ENCODE data around the gene DTD1. TPM values are rescaled to one million over a fixed set of nuclear protein-coding genes. Genes with fewer than 3 reads are reported as not detected.
"Not testable (repeated sequence)": the region's sequence is repeated elsewhere in the genome, so short reads cannot be mapped to it uniquely, and the experiment has no call there.

DTD1 gene
- total RNA-seq, 1 experiment from 2014 or later = 109 TPM

GRCh38 chr20:18783385-18783959, 195.6 kb downstream of the DTD1 start:
- Histone ChIP-seq H3K36me3 (ENCODE audit: control insufficient read depth, insufficient read depth, low read length) (no peaks in the 10 kb centered on the region), H3K4me1 (no peaks in the 10 kb centered on the region), H3K9me3 (no peaks in the 10 kb centered on the region), H3K4me3 (ENCODE audit: low read depth, low read length) (no peak overlapping the region), H3K27me3 (replicated peaks; ENCODE audit: control insufficient read depth, insufficient read depth, low read length) (no peaks in the 10 kb centered on the region)
- Mint-ChIP-seq H3K27me3 (ENCODE audit: insufficient read depth, unreplicated experiment) (peaks cover 13% of the 10 kb centered on the region), H3K4me1 (ENCODE audit: low read depth, unreplicated experiment) (no peaks in the 10 kb centered on the region), H3K4me3 (ENCODE audit: unreplicated experiment) (no peak overlapping the region), H3K9me3 (ENCODE audit: unreplicated experiment) (no peaks in the 10 kb centered on the region), H3K27ac (ENCODE audit: unreplicated experiment) (no peak overlapping the region), H3K36me3 (ENCODE audit: insufficient read depth, unreplicated experiment) (no peaks in the 10 kb centered on the region)
- ChIA-PET CTCF (no interaction called here), POLR2A (no interaction called here)
- TF ChIP-seq CTCF (IDR thresholded peaks at IDR 0.05; ENCODE audit: insufficient read depth in 1 of 2, low read depth in 1 of 2, low read length in 1 of 2, severe bottlenecking in 1 of 2, unreplicated experiment in 1 of 2) = no peak
- DNase-seq = no peak
- no TSS peak for BruUV-seq (replicated peaks)
- intact Hi-C loops (cut with micrococcal nuclease; ENCODE audit: unreplicated experiment) = no loop called here

GRCh38 chr20:18787046-18787445, 199.2 kb downstream of the DTD1 start:
- H3K4me3 Mint-ChIP-seq (ENCODE audit: unreplicated experiment); H3K9me3 ChIP-seq; H3K27ac Mint-ChIP-seq (ENCODE audit: unreplicated experiment); H3K27me3 ChIP-seq (replicated peaks; ENCODE audit: control insufficient read depth, insufficient read depth, low read length); H3K4me1 ChIP-seq; POLR2A ChIA-PET; CTCF ChIA-PET; BruUV-seq (replicated peaks); H3K4me3 ChIP-seq (ENCODE audit: low read depth, low read length); DNase-seq; H3K4me1 Mint-ChIP-seq (ENCODE audit: low read depth, unreplicated experiment); H3K9me3 Mint-ChIP-seq (ENCODE audit: unreplicated experiment); intact Hi-C loops (cut with micrococcal nuclease; ENCODE audit: unreplicated experiment); H3K36me3 ChIP-seq (ENCODE audit: control insufficient read depth, insufficient read depth, low read length); H3K36me3 Mint-ChIP-seq (ENCODE audit: insufficient read depth, unreplicated experiment): not testable (repeated sequence)
- H3K27me3 Mint-ChIP-seq (ENCODE audit: insufficient read depth, unreplicated experiment) = peaks cover 10% of the 10 kb centered on the region

GRCh38 chr20:18788021-18788420, 200.2 kb downstream of the DTD1 start:
- no peak overlapping the region for H3K4me3 Mint-ChIP-seq (ENCODE audit: unreplicated experiment)
- no peak for DNase-seq
- CTCF ChIA-PET = no interaction called here
- H3K9me3 Mint-ChIP-seq (ENCODE audit: unreplicated experiment) = no peaks in the 10 kb centered on the region
- no TSS peak for BruUV-seq (replicated peaks)
- H3K27me3 Mint-ChIP-seq (ENCODE audit: insufficient read depth, unreplicated experiment) = peaks cover 14% of the 10 kb centered on the region
- H3K9me3 ChIP-seq = no peaks in the 10 kb centered on the region
- POLR2A ChIA-PET = no interaction called here
- TF ChIP-seq CTCF (IDR thresholded peaks at IDR 0.05; ENCODE audit: insufficient read depth in 1 of 2, low read depth in 1 of 2, low read length in 1 of 2, severe bottlenecking in 1 of 2, unreplicated experiment in 1 of 2) = no peak
- H3K4me1 ChIP-seq = no peaks in the 10 kb centered on the region
- no peak overlapping the region for H3K27ac Mint-ChIP-seq (ENCODE audit: unreplicated experiment)
- H3K36me3 ChIP-seq (ENCODE audit: control insufficient read depth, insufficient read depth, low read length) = no peaks in the 10 kb centered on the region
- H3K36me3 Mint-ChIP-seq (ENCODE audit: insufficient read depth, unreplicated experiment) = no peaks in the 10 kb centered on the region
- H3K4me1 Mint-ChIP-seq (ENCODE audit: low read depth, unreplicated experiment) = no peaks in the 10 kb centered on the region
- intact Hi-C loops (cut with micrococcal nuclease; ENCODE audit: unreplicated experiment) = no loop called here
- no peak overlapping the region for H3K4me3 ChIP-seq (ENCODE audit: low read depth, low read length)
- H3K27me3 ChIP-seq (replicated peaks; ENCODE audit: control insufficient read depth, insufficient read depth, low read length) = no peaks in the 10 kb centered on the region

GRCh38 chr20:18790787-18791186, 202.9 kb downstream of the DTD1 start:
- no peak overlapping the region for H3K27ac Mint-ChIP-seq (ENCODE audit: unreplicated experiment)
- no peak for TF ChIP-seq CTCF (IDR thresholded peaks at IDR 0.05; ENCODE audit: insufficient read depth in 1 of 2, low read depth in 1 of 2, low read length in 1 of 2, severe bottlenecking in 1 of 2, unreplicated experiment in 1 of 2)
- CTCF ChIA-PET = no interaction called here
- no peaks in the 10 kb centered on the region for H3K9me3 Mint-ChIP-seq (ENCODE audit: unreplicated experiment)
- Histone ChIP-seq H3K36me3 (ENCODE audit: control insufficient read depth, insufficient read depth, low read length) (no peaks in the 10 kb centered on the region), H3K4me1 (no peaks in the 10 kb centered on the region), H3K4me3 (ENCODE audit: low read depth, low read length) (no peak overlapping the region), H3K27me3 (replicated peaks; ENCODE audit: control insufficient read depth, insufficient read depth, low read length) (no peaks in the 10 kb centered on the region), H3K9me3 (no peaks in the 10 kb centered on the region)
- BruUV-seq (replicated peaks) = no TSS peak
- no peaks in the 10 kb centered on the region for H3K4me1 Mint-ChIP-seq (ENCODE audit: low read depth, unreplicated experiment)
- no peak overlapping the region for H3K4me3 Mint-ChIP-seq (ENCODE audit: unreplicated experiment)
- POLR2A ChIA-PET = no interaction called here
- DNase-seq = no peak
- no peaks in the 10 kb centered on the region for H3K36me3 Mint-ChIP-seq (ENCODE audit: insufficient read depth, unreplicated experiment)
- H3K27me3 Mint-ChIP-seq (ENCODE audit: insufficient read depth, unreplicated experiment) = peaks cover 11% of the 10 kb centered on the region
- intact Hi-C loops (cut with micrococcal nuclease; ENCODE audit: unreplicated experiment) = no loop called here

Measured in Caco-2 (cell line).